RWPE1 (cell line): ENCODE results near the gene FAM185A.
A peak's percentile ranks its signal among the peaks of the same experiment; 100 is the strongest.

Experiments
- CTCF ChIA-PET: fragments of 350-600 bp; sonication (Branson Sonifier 250); formaldehyde crosslinking; extraction: SDS; loops from one replicate; lab custom pipeline; 2021; lab: Yijun Ruan, JAX
- POLR2A ChIA-PET: fragments of 400-600 bp; formaldehyde crosslinking; extraction: SDS; loops from one replicate; lab custom pipeline; 2020; ENCODE audit warnings: antibody characterized with exemption; ENCODE audit not compliant: low non-redundant PET; lab: Yijun Ruan, JAX
- DNase-seq: peaks from one replicate; pipeline ENCODE4 v3.0.0; 2012; ENCODE audit warnings: low spot score
- H3K27ac ChIP-seq: fragments of 450-650 bp; 2 replicates; pipeline ENCODE4 v1.5.1; 2017
- TF ChIP-seq, protein P1 (sequence below): fragments of 450-650 bp; conservative IDR thresholded peaks from 2 replicates; pipeline ENCODE4 v1.5.1; 2017; ENCODE audit warnings: low read depth, mild to moderate bottlenecking

The FAM185A gene

DNA sequence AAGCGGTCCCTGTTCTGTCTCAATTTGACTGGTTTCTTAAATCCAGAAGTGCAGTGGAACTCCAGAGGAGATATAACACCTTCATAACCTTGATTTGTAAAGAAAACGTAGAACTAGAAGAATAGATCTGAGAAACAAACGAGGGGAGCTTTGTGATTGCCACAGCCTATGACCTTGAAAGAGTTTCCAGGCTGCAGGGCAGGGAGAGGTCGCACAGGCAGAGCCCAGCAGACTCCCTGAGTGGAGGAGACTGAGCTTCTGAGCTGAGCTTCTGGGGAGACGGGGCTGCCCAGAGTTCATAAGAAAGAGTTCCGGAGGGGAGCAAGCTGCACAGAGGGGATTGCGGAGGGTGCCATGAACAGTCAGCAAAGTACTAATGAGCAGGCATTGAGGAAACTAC lies 57.8 kb downstream of the FAM185A start:
- CTCF ChIA-PET, result interaction anchor here (0.8 kb wide), 1 partner anchor 15 kb away, joined by 3 read pairs; no protein-coding TSS in a partner anchor
- no peak for DNase-seq
- POLR2A ChIA-PET, result no interaction called here
- H3K27ac ChIP-seq, result no peak overlapping the region
- TF ChIP-seq, protein P1, sequence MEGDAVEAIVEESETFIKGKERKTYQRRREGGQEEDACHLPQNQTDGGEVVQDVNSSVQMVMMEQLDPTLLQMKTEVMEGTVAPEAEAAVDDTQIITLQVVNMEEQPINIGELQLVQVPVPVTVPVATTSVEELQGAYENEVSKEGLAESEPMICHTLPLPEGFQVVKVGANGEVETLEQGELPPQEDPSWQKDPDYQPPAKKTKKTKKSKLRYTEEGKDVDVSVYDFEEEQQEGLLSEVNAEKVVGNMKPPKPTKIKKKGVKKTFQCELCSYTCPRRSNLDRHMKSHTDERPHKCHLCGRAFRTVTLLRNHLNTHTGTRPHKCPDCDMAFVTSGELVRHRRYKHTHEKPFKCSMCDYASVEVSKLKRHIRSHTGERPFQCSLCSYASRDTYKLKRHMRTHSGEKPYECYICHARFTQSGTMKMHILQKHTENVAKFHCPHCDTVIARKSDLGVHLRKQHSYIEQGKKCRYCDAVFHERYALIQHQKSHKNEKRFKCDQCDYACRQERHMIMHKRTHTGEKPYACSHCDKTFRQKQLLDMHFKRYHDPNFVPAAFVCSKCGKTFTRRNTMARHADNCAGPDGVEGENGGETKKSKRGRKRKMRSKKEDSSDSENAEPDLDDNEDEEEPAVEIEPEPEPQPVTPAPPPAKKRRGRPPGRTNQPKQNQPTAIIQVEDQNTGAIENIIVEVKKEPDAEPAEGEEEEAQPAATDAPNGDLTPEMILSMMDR, result no peak

DNA sequence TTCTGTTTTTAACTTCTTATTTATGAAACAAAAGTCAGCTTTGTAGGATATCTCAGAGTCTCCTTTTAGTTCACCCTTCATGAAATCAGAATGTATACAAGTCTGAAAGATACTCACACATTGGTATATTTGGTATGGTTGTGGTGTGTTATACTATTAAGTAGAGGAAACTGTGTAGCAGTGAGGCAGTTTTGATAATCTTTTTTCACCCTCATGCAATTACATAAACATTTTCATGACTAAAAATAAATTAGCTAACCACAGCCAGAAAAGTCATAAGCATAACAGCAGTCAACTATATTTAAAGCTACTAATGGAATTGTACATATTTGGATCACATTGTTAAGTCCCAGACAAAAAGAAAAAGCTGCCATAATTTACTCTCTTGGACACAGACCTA lies 62.1 kb downstream of the FAM185A start:
- TF ChIP-seq, protein P1, result no peak
- CTCF ChIA-PET, result interaction anchor here (0.6 kb wide), 1 partner anchor 16 kb away, joined by 3 read pairs; no protein-coding TSS in a partner anchor
- POLR2A ChIA-PET, result no interaction called here
- no peak for DNase-seq
- no peak overlapping the region for H3K27ac ChIP-seq

DNA sequence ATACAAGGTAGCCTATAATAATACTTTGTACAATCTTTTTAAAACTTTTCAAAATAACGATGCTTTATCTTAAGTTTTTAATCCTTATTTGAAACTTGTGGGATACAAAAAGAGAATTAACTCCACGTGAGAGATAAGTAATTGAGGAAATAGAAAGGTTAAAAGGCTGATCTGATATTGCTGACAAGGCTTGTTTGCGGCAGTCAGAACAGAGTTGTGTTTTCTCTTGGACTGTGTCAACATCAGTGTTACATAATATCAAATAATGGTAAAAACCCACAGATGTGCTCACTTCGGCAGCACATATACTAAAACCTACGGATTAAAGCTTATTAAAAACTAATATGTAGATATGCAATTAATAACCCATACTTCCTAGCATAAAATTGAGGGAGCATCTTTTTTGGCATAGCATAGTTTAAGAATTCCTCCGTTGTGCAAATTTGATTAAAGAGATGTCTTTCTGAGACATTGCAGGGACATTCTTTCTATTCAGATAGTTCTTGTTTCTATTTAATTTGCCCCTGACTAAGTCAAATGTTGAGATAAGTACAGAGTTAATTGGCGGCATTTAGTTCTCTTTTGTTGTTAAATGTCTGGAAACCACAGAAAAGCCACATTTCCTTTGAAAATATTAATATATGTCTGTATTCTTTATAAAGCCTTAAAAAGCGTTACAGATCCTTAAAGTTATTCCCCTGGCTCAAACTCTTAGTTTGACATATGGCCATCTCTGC lies 63.3 kb downstream of the FAM185A start:
- no peak overlapping the region for H3K27ac ChIP-seq

DNA sequence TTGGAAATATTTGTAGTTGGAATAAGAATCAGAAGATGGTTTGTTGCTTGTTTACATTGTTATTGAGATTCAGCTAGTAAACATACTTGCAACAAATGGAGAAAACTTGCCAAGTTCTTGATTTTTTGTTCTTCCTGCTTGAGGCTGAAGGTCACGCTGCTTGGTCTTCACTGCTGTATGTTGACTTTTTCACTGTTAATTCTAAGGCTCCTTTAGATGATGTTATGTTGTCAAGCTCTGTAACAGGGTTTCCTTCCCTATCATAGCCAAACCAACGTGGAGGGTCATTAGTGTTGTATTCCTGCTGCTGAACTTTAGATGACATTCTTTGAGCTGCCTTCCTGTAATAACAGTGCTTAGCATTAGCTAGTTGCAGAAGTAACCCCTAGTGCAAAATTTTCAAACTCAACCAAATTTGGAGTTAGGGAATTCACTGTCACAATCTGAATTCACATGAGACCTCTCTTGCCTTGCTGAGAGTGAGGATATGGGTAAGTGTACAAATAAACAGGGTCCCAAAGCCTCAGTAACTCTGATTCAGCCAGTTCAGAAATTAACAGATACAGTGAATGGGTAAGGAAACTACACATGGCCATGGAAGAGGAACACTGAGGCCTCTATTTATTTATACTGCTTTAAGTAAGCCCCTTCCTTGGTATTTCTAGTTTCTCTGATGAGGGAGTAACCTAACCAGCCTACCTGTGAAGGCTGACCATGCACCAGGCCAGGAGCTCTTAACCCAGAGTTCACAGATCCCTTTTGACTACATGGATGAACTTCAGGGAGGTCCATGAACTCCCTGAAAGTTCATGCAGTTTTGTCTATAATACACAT lies 64.6 kb downstream of the FAM185A start:
- ChIA-PET POLR2A (no interaction called here), CTCF (no interaction called here)
- peak; percentile 2 for DNase-seq
- no peak overlapping the region for H3K27ac ChIP-seq
- TF ChIP-seq, protein P1, result no peak

More for the DNA sequence above, 63.3 kb downstream of the FAM185A start:
- DNase-seq, result no peak
- ChIA-PET POLR2A (no interaction called here), CTCF (no interaction called here)
- TF ChIP-seq, protein P1, result no peak

DNA sequence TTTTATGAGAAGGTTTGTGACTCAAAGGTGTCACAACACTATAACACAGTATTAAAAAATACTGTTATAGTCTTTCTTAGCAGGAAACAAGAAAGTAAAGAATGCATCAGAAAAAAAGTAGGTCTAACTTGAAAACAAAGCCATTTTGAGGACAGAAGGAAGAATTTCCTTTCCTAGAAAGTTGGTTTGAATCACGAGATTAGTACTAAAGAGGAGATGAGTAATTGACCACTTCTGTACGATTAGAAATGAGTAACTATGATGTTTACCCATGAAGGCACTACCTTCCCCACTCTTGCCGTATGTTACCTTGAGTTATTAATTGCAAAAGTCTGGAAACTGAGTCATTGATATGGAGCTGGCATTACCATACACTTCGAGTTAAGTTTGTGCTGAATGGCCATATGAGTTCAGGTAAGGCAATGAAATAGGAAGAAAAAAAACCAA lies 65.2 kb downstream of the FAM185A start:
- POLR2A ChIA-PET, result no interaction called here
- CTCF ChIA-PET, result no interaction called here
- TF ChIP-seq, protein P1, result no peak
- peak; percentile 82 for DNase-seq
- no peak overlapping the region for H3K27ac ChIP-seq

DNA sequence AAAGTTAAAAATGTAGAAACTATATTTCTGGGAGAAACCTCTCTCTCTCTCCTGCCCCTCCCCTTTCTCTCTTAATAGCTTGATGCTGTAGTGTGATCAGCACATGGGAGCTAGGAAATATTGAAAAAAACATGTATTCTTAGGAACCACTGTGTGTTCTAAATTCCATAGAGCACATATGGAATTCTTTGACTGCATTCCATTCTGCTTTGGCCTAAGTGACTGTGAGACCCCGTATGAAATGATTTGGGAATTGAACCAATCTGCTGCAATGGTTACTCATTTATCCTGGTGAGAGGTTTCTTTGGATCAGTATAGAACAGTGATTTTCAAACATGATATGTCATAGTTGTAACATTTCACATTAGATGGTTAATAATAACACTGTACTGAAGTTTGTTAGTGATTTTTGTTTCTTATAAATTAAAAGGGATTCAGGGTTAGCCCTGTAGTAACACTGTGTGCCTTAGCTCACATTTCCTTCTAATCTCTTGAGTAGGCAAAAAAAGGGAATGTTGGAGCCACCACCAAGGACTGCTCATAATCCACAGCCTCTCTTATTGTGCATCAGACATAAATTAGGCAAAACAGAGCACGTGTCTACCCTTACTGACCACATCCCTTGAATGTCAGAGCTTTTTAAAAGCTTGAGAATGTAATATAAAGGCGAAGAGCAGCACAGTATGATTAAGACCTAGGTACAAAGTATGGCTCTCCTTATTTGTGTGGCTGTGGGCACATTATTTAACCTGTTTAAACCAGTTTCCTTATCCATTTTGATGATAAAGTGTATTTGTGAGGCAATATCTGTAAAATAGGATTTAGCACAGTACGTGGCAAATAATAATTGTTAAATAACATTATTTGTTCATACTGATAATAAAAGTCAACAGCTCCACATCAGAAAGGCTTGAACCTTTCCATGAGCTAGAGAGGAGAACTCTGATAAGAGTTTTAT lies 69.1 kb downstream of the FAM185A start:
- no peak for DNase-seq
- POLR2A ChIA-PET, result no interaction called here
- TF ChIP-seq, protein P1, result no peak
- no peak overlapping the region for H3K27ac ChIP-seq
- CTCF ChIA-PET, result no interaction called here
